NCI-H128 (cell line): ENCODE measurements around the gene MUC2.

Experiments
- DNase-seq: peaks from one replicate; lab custom pipeline; 2025; ENCODE audit not compliant: unreplicated experiment; lab: John Stamatoyannopoulos, UW

Gene MUC2

DNA sequence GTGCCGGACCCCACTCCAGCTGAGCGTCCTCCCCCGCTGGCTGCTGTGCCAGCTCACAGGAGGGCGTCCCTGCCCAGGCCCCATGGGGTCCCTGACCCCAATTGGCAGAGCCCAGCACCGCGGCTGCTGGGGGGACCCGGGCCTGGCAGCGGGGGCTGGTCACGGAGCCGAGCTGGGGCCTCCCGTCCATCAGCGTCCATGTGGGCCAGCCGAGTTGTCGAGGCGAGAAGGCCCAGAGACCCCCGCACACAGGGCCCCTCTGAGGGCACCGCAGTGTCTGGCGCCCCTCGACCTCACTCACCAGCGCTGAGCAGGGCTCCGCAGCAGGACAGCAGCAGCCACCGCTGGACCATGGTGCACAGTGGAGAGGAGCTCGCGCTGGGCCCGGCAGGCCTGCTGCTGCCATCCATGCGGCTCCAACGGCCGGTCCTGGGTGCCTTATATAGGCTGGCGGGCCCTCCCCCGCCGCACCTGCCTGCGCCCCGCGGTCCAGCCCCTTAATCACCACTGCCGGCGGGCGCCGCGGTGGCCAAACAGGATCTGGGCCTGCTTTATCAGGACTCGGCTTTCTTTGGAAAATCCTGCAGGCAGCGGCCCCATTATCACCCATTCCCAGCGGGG, 38.3 kb upstream of the MUC2 start, which contains the start of gene MUC6:
TSS of gene MUC6 (minus strand) at position 416 of the 621 bp plus-strand sequence. CDS start at position 353, 63 bp downstream.
- DNase-seq: no peak

DNA sequence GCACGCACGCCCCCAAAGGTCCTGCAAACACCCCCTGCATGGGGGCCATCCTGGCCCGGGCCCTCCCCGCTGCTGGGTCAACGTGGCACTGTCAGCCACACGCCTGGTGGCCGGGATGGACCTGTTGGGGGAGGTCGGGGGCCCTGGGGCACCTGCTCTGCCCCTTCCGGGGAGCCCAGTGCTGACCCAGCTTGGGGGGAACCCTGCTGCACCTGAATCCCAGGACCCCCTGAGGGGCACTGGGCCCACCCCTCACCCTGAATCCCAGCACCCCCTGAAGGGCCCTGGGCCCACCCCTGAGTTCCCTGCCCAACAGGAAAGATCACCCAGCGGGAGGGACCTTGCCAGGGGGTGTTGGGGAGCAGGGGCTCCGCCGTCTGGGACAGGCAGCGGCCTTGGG, 37.7 kb upstream of the MUC2 start:
- no peak for DNase-seq

- no peak for DNase-seq
Measured at GRCh38 chr11:1037506-1038055, 37.1 kb upstream of the MUC2 start.

GRCh38 chr11:1038361-1038760, 36.3 kb upstream of the MUC2 start:
- DNase-seq: no peak

DNA sequence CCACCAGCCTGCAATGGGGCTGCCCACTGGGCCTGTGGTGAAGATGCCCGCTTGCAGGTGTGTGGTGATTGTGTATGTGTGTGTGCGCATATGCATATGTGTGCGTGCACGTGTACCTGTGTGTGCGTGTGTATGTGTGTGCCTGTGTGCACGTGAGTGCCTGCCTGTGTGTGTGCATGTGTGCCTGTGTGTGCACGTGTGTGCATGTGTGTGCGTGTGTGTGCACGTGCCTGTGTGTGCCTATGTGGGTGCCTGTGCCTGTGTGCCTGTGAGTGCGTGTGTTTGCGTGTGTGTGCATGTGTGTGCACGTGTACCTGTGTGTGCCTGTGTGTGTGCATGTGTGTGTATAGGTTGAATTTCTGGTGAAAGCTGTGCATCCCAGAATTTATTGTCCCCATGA, 35.8 kb upstream of the MUC2 start:
- DNase-seq: no peak

DNA sequence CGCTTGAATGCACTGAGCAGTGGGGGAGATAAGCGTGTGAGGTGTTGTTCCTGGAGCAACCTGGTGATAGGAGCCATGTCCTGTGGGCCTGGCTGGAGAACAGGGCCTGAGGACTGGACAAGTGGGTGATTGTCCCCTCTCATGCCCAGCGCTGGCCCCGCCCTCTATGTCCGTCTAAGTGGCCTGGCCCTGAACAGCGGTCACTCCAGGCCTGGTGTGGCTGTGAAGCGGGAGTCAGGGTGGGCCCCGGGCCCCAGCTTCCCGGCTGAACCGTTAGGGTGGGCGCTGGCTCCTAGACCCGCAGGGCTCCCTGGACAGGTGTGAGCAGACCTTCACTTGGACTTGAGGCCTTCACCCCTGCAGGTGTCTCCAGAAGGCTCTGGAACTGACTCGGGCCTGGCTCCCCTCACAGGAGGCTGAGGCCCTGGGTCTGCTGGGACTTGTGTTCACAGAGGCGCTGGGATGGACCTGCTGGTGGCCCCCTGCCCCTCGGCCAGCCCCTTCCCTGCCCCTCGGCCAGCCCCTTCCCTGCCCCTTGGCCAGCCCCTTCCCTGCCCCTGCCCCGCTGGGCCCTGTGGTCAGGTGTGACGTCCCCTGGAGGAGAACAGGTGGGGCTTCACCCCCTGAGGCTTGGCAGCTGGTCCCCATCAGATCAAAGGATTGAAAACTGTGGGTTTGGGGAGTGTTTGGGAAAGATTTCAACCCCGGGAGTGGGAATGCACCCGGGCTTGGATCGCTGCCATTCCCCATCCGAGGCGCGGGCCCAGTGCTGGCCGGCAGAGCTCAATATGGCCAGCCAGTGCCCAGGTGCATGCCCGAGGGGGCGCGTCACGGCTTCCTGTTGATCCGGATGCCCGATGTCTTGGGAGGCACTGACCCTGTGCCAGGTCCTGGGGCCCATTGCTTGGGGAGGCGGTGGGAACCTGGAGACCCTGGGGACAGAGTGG, 34.9 kb upstream of the MUC2 start:
- DNase-seq: no peak

DNA sequence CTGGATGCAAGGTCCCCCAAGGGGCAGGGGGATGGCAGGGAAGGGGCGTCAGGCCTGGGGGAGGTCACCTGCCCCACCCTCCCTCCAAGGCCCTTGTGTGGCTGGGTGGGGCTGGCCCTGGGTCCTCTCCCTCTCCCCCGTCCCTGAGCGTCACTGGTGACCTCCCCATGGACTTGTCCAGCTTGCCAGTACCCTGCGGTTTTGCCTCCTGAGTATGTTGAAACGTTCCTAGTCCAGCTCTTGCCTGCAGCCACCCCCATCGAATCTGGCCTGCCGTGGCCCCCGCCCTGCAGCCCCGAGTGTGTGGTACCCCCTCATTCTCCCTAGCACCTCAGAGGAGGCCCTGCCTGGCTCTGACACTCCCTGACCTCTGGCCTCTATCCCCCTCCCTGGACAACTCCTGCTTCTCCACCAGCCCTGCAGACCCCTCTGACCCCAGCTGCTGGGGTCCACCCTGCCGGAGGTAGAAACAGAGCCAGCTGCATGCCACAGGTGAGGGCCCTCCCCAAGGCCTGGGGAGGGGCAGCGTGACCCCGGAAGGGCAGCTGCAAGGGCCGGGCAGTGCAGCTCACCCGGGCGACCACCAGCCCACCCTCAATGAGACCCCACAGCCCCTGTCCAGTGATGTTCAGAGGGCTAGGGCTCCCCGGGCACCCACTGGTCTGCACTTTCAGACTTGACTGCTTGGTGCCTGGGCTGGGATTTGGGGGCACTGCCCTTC, 34.1 kb upstream of the MUC2 start:
- no peak for DNase-seq

- DNase-seq: no peak
Measured at GRCh38 chr11:1041149-1041467, 33.6 kb upstream of the MUC2 start.

DNA sequence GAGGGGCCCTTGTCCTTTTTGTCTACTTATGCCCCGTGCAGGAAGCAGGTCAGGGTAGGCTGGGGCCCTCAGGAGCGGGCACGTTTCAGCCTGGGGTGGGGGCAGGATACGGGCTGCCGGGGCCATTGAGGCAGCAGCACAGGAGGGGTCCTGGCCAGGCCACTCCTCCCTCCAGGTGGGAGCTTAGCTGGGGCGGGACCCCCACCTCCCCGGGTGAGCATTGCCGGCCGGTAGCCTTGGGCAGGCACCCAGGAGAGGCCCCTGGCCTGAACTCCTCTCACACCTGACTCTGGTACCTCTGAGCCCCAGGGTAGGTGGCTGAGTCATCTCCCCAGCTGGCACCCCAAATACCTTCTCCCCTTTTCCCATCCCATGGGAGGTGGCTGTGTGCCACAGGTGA, 33.2 kb upstream of the MUC2 start:
- no peak for DNase-seq

DNA sequence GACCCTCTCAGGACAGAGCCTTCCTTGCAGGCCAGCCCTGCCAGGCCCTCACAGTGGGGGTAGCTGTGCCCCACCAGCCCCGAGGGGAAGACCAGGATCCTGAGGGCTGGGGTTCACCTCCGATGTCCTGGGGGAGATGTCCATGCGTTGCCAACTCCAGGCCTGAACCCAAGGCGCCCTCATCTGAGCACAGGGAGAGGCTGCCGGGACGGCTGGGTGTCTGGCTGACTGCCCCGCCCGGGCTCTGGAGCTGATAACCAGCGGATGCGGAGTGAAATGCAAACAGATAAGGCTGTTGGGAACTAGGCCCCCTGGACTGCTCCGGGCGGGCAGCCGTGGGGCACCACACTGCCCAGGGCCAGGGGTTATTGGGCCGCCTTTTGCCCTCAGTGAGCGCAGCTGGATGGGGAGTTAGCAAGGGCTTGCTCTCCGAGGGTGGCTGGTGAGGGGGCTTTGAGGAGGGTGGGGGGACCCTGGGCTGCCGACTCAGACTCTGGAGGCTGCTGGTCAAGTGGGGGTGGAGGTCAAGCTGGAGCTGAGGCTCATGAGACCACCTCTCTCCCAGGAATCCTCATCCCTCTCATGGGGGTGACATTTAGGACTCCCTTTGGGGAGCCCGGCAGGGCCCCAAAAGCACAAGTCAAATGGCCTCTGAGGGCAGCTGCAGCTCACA, 32.6 kb upstream of the MUC2 start:
- no peak for DNase-seq

DNA sequence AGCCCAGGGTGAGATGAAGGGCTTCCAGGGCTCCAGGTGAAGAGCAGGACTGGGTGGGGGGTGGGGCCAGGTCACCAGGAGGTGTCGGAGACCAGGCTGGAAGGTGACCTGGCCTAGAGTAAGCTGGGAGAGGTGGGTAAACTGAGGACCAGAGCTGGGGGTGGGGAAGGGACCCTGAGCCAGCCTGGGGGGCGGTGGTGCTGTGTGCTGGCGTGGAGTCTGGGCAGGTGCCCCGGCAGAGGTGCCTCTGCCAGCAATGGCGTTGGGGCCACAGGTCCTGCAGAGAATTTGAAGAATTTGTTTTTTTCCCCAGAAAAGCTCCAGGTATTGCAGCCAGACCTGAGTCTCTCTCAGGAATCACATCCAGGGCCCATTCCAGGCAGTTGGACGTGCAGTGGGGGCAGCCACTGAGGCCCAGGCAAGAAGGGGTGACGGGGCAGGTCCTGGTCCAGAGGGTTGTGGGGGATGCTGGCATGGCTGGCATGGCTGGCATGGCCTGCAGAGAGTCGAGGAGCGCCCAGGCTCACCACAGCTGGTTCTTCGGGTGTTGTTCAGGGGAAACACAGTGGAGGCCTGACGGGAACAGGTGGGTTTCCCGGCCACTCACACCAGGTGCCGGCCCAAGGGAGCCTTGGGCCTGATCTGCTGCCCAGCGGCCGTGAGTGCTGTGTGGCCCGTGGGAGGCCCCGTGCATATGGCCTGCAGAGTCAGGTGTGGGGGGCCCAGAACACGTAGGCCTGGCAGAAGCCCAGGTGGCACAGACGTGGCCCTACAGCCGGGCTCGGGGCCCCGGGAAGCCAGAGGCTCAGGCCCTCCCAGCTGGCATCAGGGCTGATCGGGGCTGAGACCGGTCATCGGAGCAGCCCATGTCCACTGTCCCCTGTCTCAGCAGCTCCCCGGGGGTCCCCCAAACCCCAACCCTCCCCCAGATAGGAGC, 31.8 kb upstream of the MUC2 start:
- no peak for DNase-seq

DNA sequence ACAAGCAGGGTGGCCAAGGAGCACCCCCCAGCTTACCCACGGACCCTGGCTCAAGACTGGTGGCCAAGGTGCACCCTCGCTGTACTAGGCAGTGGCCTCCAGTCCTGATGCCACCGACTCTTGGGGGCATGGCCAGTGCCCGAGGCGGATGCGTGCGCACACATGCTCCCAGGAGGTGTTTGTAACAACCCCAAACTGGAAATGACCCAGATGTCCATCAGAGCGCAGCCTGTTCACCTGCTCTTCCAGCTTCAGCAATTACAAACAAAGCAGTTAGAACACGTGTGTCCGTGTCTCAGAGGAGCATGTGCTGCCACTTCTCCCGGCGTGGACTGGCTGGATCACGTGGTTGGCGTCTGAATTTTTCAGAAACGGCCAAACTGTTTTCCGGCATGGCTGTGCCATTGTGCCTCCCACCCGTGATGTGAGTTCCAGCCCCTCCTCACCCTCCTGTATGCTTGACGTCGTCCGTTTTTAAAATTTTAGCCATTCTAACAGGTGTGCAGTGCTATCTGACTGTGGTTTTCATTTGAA, 31.0 kb upstream of the MUC2 start:
- no peak for DNase-seq

DNA sequence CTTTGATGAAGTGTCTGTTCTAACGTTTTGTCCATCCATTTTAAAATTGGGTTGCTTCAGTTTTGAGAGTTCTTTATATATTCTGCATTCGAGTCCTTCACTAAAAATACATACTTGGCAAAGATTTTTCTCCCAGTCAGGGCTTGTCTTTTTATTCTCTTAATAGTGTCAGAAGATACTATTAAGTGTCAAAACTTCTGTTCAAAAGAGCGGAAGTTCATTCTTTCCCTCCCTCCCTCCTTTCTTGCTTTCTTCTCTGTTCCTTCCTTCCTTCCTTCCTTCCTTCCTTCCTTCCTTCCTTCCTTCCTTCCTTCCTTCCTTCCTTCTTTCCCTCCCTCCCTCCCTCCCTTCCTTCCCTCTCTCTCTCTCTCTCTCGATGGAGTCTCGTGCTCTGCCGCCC, 30.5 kb upstream of the MUC2 start:
- DNase-seq: no peak

GRCh38 chr11:1047595-1048156, 27.0 kb upstream of the MUC2 start:
- no peak for DNase-seq

GRCh38 chr11:1048375-1049070, 26.2 kb upstream of the MUC2 start:
- no peak for DNase-seq

GRCh38 chr11:1049071-1049405, 25.6 kb upstream of the MUC2 start:
- no peak for DNase-seq

GRCh38 chr11:1049431-1049891, 25.2 kb upstream of the MUC2 start:
- no peak for DNase-seq

GRCh38 chr11:1049911-1050580, 24.6 kb upstream of the MUC2 start:
- no peak for DNase-seq
